22Rv1 (cell line): ENCODE results near the gene TBCB.
"Not testable (repeated sequence)": the region's sequence is repeated elsewhere in the genome, so short reads cannot be mapped to it uniquely, and the experiment has no call there.

ENCODE experiments used
- H3K27ac ChIP-seq: fragments of 450-650 bp; 2 replicates; pipeline ENCODE4 v1.5.1; 2017
- CTCF ChIP-seq: fragments of 450-650 bp; IDR thresholded peaks from 2 replicates; pipeline ENCODE4 v1.5.1; 2017; ENCODE audit warnings: mild to moderate bottlenecking
- ZFX ChIP-seq: fragments of 450-650 bp; IDR thresholded peaks from 2 replicates; pipeline ENCODE4 v1.6.1; 2017; ENCODE audit warnings: antibody characterized with exemption, borderline replicate concordance

TBCB gene

GRCh38 chr19:36115453-36116343, at the start of gene TBCB:
TSS of gene TBCB (plus strand) at chr19:36115468. CDS start at chr19:36115561, 93 bp downstream.
- H3K27ac ChIP-seq = peak within 1 kb of the TSS; percentile 86
- TF ChIP-seq CTCF (no peak), ZFX (no peak)

GRCh38 chr19:36067681-36068080, 47.6 kb upstream of the TBCB start:
- H3K27ac ChIP-seq = no peak overlapping the region
- TF ChIP-seq ZFX = no peak
- TF ChIP-seq CTCF = no peak

- not testable (repeated sequence) for H3K27ac ChIP-seq
Observed at GRCh38 chr19:36068810-36069499, 46.3 kb upstream of the TBCB start.

- TF ChIP-seq ZFX (no peak), CTCF (no peak)
- H3K27ac ChIP-seq = no peak overlapping the region
Observed at GRCh38 chr19:36072081-36072480, 43.2 kb upstream of the TBCB start.

- no peak overlapping the region for H3K27ac ChIP-seq
Observed at GRCh38 chr19:36073121-36073876, 42.0 kb upstream of the TBCB start.

GRCh38 chr19:36079389-36079945, 35.8 kb upstream of the TBCB start:
- TF ChIP-seq CTCF (no peak), ZFX (no peak)
- no peak overlapping the region for H3K27ac ChIP-seq

More at GRCh38 chr19:36073121-36073876, 42.0 kb upstream of the TBCB start:
- TF ChIP-seq ZFX (no peak), CTCF (no peak)

- TF ChIP-seq CTCF (no peak), ZFX (no peak)
- H3K27ac ChIP-seq = no peak overlapping the region
Observed at GRCh38 chr19:36081385-36081784, 33.9 kb upstream of the TBCB start.
